ENCODE results near the gene TBL3. TPM values are rescaled to one million over a fixed set of nuclear protein-coding genes. Genes with fewer than 3 reads are reported as not detected.
A peak's percentile ranks its signal among the peaks of the same experiment; 100 is the strongest.

The TBL3 gene
- total and polyA plus RNA-seq, 9 of the 15 experiments (the other 6 are each of a cell fraction or from before 2014, with no cell fraction given): 0.97 to 117 (median 24.5) TPM

DNA sequence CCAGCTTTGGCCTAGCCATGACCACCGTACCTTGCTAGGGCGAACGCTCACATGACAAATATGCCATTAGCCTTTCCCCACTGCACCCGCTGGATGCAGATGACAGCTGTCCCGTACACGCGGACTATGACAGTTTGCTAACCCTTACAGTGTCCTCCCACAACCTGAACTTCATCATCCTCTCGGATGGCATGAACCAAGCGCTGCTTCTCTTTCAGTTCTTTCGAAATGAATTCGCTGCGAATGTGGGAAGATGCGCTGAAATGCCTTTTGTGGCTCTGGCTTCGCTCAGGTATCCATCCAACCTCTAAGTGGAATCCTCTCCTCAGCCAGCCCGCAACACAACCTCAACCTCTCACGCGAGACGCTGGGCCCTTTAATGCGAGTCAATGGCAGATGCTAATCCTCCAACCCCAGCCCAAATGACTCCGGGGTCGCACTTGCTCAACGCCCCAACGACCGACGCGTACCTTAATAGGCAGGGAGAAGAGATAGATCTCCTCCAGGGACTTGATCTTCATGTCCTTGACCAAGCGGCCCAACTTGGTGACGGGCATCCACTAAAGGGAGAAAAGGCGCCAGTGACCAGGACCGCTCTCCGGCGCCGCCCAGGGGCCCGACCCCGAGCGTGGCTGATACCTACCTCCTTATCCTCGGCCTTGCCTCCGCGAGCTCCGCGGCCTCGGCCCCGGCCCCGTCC is 7.9 kb upstream of the TBL3 start (continued):
- no peak for TF ChIP-seq ZNF584 (CRISPR knock-in tag; IDR thresholded peaks at IDR 0.05; ENCODE audit: low read depth)
- TF ChIP-seq ZNF143 (CRISPR knock-in tag; IDR thresholded peaks at IDR 0.05): no peak
- TF ChIP-seq ZNF133 (CRISPR knock-in tag; IDR thresholded peaks at IDR 0.05): no peak
- TF ChIP-seq YBX1 (IDR thresholded peaks at IDR 0.05): no peak
- TF ChIP-seq, protein P1, sequence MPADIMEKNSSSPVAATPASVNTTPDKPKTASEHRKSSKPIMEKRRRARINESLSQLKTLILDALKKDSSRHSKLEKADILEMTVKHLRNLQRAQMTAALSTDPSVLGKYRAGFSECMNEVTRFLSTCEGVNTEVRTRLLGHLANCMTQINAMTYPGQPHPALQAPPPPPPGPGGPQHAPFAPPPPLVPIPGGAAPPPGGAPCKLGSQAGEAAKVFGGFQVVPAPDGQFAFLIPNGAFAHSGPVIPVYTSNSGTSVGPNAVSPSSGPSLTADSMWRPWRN (IDR thresholded peaks at IDR 0.05; ENCODE audit: low read depth): no peak
- TF ChIP-seq DMBX1 (CRISPR knock-in tag; IDR thresholded peaks at IDR 0.05; ENCODE audit: borderline replicate concordance): 0 out of 2 replicates have a peak, but pooled peaks have one; percentile 48
- no peak for TF ChIP-seq EP300 (IDR thresholded peaks at IDR 0.05; ENCODE audit: low read length)
- peak in 1 of 2 experiments; percentile 88; a peak in 2 of 4 replicates for TF ChIP-seq HDAC1 (IDR thresholded peaks at IDR 0.05)
- TF ChIP-seq SRSF1 (IDR thresholded peaks at IDR 0.05; ENCODE audit: low read depth, low read length): peak; percentile 82; the same call in 1 of the 2 replicates
- TF ChIP-seq, protein P2, sequence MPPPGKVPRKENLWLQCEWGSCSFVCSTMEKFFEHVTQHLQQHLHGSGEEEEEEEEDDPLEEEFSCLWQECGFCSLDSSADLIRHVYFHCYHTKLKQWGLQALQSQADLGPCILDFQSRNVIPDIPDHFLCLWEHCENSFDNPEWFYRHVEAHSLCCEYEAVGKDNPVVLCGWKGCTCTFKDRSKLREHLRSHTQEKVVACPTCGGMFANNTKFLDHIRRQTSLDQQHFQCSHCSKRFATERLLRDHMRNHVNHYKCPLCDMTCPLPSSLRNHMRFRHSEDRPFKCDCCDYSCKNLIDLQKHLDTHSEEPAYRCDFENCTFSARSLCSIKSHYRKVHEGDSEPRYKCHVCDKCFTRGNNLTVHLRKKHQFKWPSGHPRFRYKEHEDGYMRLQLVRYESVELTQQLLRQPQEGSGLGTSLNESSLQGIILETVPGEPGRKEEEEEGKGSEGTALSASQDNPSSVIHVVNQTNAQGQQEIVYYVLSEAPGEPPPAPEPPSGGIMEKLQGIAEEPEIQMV (tag; conservative IDR thresholded peaks at IDR 0.05; ENCODE audit: low read depth): no peak
- TF ChIP-seq RBFOX2 (IDR thresholded peaks at IDR 0.05; ENCODE audit: low read depth, low read length): no peak
- TF ChIP-seq ELF2 (CRISPR knock-in tag; IDR thresholded peaks at IDR 0.05): 0 out of 2 replicates have a peak, but pooled peaks have one; percentile 17
- TF ChIP-seq, protein P3, sequence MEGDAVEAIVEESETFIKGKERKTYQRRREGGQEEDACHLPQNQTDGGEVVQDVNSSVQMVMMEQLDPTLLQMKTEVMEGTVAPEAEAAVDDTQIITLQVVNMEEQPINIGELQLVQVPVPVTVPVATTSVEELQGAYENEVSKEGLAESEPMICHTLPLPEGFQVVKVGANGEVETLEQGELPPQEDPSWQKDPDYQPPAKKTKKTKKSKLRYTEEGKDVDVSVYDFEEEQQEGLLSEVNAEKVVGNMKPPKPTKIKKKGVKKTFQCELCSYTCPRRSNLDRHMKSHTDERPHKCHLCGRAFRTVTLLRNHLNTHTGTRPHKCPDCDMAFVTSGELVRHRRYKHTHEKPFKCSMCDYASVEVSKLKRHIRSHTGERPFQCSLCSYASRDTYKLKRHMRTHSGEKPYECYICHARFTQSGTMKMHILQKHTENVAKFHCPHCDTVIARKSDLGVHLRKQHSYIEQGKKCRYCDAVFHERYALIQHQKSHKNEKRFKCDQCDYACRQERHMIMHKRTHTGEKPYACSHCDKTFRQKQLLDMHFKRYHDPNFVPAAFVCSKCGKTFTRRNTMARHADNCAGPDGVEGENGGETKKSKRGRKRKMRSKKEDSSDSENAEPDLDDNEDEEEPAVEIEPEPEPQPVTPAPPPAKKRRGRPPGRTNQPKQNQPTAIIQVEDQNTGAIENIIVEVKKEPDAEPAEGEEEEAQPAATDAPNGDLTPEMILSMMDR (IDR thresholded peaks at IDR 0.05 in 2 of 3, conservative IDR thresholded peaks at IDR 0.05 in 1 of 3; ENCODE audit: insufficient read depth in 2 of 3, low read depth in 1 of 3, low read length in 3 of 3): peak in 1 of 3 experiments; percentile 7; a peak in 1 of 6 replicates
- no peak for TF ChIP-seq RFX5 (IDR thresholded peaks at IDR 0.05; ENCODE audit: low read depth, low read length)
- no peak for TF ChIP-seq EZH2 (IDR thresholded peaks at IDR 0.05; ENCODE audit: borderline replicate concordance, low read depth, low read length)
- TF ChIP-seq SIN3A (IDR thresholded peaks at IDR 0.05; ENCODE audit: borderline replicate concordance in 2 of 2, control insufficient read depth in 1 of 2, low read depth in 2 of 2, low read length in 2 of 2): peak; percentile 72 to 93; a peak in 3 of 4 replicates
- TF ChIP-seq ARID2 (IDR thresholded peaks at IDR 0.05): no peak
- peak; percentile 85; the same call in 1 of the 2 replicates for TF ChIP-seq TAF15 (IDR thresholded peaks at IDR 0.05; ENCODE audit: low read depth, low read length)
- no peak for TF ChIP-seq ZNF224 (CRISPR knock-in tag; IDR thresholded peaks at IDR 0.05)
